ENCODE measurements around the gene TRPT1.

- TF ChIP-seq YY1 (IDR thresholded peaks at IDR 0.05; ENCODE audit: low read depth) (no peak), REST (IDR thresholded peaks at IDR 0.05; ENCODE audit: low read depth) (no peak), CREB1 (IDR thresholded peaks at IDR 0.05; ENCODE audit: low read depth) (no peak), ZBTB7A (IDR thresholded peaks at IDR 0.05; ENCODE audit: low read depth) (no peak), RAD21 (IDR thresholded peaks at IDR 0.05; ENCODE audit: low read depth) (no peak), TAF1 (IDR thresholded peaks at IDR 0.05; ENCODE audit: low read depth) (no peak), EP300 (IDR thresholded peaks at IDR 0.05; ENCODE audit: borderline replicate concordance) (no peak), CEBPB (IDR thresholded peaks at IDR 0.05) (no peak), NFIC (IDR thresholded peaks at IDR 0.05) (no peak), MAX (IDR thresholded peaks at IDR 0.05) (no peak), TCF12 (IDR thresholded peaks at IDR 0.05; ENCODE audit: low read depth) (no peak), EGR1 (IDR thresholded peaks at IDR 0.05) (no peak), USF1 (IDR thresholded peaks at IDR 0.05) (no peak)
These were observed 33.6 kb downstream of the TRPT1 start for GRCh38 chr11:64192434-64192833.

Measured in Ishikawa (cell line).